NT2/D1 (cell line): ENCODE measurements around the gene TJP1.
A peak's percentile ranks its signal among the peaks of the same experiment; 100 is the strongest.
"Not testable (repeated sequence)": the region's sequence is repeated elsewhere in the genome, so short reads cannot be mapped to it uniquely, and the experiment has no call there.

ENCODE experiments used
- DNase-seq: peaks from one replicate; pipeline ENCODE4 v3.0.0-alpha.2; 2011; ENCODE audit warnings: low read depth, low spot score
- H3K27me3 ChIP-seq: 2 replicates; pipeline ENCODE4 v1.6.0; 2011; ENCODE audit warnings: mild to moderate bottlenecking; ENCODE audit not compliant: insufficient read length, insufficient read depth
- H3K36me3 ChIP-seq: 2 replicates; pipeline ENCODE4 v1.6.1; 2011; ENCODE audit warnings: mild to moderate bottlenecking, low read length, mixed read lengths; ENCODE audit not compliant: insufficient read depth, insufficient read length
- H3K4me1 ChIP-seq: 2 replicates; pipeline ENCODE4 v1.5.1; 2011; ENCODE audit not compliant: insufficient read depth, insufficient read length
- H3K4me3 ChIP-seq: 2 replicates; pipeline ENCODE4 v1.5.1; 2011; ENCODE audit warnings: low read depth; ENCODE audit not compliant: insufficient read length
- H3K9ac ChIP-seq: 2 replicates; pipeline ENCODE4 v1.6.0; 2011; ENCODE audit warnings: low read depth; ENCODE audit not compliant: insufficient read length
- H3K9me3 ChIP-seq: 2 replicates; pipeline ENCODE4 v1.5.1; 2011; ENCODE audit warnings: mild to moderate bottlenecking, low read length; ENCODE audit not compliant: insufficient read depth
- SUZ12 ChIP-seq: IDR thresholded peaks from 2 replicates; pipeline ENCODE4 v1.6.1; 2011; ENCODE audit not compliant: insufficient read length, insufficient read depth; ENCODE audit errors: extremely low read depth
- YY1 ChIP-seq: IDR thresholded peaks from 2 replicates; pipeline ENCODE4 v1.6.1; 2011; ENCODE audit not compliant: insufficient read length, insufficient read depth
- ZNF274 ChIP-seq: IDR thresholded peaks from 2 replicates; pipeline ENCODE4 v1.6.1; 2011; ENCODE audit warnings: mild to moderate bottlenecking, low read depth, low read length

The TJP1 gene

DNA sequence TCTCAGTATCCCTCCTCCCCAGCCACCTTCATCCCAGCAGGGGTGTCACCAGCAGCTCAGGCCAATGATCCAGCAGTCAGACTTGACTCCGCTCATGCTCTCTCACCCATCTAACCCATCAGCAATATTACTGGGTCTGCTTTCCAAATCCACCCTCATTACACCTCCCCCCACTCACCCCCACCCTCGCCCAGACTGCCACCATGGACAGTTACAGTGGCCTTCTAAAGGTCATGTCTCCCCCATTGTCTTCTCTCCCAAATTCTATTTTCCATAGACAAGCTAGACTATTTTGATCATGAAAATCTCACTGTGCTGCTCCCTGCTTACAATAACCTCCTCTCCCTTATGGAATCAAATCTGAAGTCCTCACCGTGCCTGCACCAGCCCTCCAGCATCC, 156.0 kb downstream of the TJP1 start:
- Histone ChIP-seq H3K9ac (no peak overlapping the region), H3K4me3 (no peak overlapping the region), H3K36me3 (no peaks in the 10 kb centered on the region), H3K27me3 (no peaks in the 10 kb centered on the region), H3K9me3 (no peaks in the 10 kb centered on the region), H3K4me1 (no peaks in the 10 kb centered on the region)
- no peak for DNase-seq
- TF ChIP-seq YY1: no peak
- TF ChIP-seq SUZ12: no peak
- no peak for TF ChIP-seq ZNF274

DNA sequence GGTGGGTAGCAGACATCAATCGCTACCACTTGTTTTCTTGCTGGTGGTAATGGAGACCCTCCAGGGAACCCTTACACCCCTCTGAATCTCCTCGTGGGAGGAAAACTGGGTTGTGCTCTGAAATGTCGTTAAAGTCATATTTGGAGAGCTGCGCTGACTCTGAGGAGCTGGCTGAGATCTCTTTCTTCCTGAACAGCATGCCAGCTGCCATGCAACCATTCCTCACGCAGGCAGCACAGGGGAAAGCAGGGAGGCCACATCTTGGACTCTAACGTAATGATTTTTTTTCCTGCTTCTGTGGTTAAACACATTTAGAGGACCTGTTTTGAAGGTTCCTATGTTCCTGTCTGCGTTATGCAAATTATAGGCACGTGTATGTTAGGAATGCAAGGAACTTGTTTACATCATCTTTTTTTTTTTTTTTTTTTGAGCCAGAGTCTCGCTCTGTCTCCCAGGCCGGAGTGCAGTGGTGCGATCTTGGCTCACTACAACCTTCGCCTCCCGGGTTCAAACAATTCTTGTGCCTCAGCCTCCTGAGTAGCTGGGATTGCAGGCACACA, 156.7 kb downstream of the TJP1 start:
- no peaks in the 10 kb centered on the region for H3K27me3 ChIP-seq
- TF ChIP-seq YY1 (no peak), ZNF274 (no peak), SUZ12 (no peak)
- H3K4me1 ChIP-seq: no peaks in the 10 kb centered on the region
- H3K4me3 ChIP-seq: no peak overlapping the region
- H3K9me3 ChIP-seq: no peaks in the 10 kb centered on the region
- no peak overlapping the region for H3K9ac ChIP-seq
- no peaks in the 10 kb centered on the region for H3K36me3 ChIP-seq
- DNase-seq: no peak

DNA sequence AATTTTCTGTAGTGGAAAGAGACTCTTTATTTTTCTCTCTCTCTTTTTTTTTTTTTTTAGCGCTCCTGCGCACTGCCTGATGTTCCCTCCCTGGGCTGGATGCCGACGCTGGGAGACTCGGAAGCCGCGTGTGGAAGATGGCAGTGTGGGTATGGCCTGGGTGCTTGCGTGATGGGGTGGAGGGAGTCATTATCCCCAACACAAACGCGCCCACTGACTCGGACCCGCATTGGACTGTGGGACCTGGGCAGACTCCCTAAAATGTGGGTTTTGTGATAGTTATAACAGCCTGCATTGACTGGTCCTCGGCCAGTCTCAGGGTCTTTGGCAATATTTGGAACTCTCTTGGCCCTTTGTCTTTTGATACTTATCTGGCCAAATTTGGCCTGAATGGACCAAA, 157.9 kb downstream of the TJP1 start:
- DNase-seq: no peak
- Histone ChIP-seq H3K36me3 (no peaks in the 10 kb centered on the region), H3K4me3 (no peak overlapping the region), H3K9me3 (no peaks in the 10 kb centered on the region), H3K4me1 (no peaks in the 10 kb centered on the region), H3K9ac (no peak overlapping the region), H3K27me3 (no peaks in the 10 kb centered on the region)
- TF ChIP-seq SUZ12 (no peak), YY1 (no peak), ZNF274 (no peak)

DNA sequence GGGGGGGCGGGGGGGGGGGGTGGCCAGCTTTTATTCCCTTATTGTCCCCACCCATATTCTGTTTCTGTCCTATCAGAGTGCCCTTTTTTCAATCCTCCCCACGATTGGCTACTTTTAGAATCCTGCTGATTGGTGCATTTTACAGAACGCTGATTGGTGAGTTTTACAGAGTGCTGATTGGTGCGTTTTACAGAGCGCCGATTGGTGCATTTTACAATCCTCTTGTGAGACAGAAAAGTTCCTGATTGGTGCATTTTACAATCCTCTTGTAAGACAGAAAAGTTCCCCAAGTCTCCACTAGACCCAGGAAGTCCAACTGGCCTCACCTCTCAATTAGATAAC, 164.8 kb downstream of the TJP1 start:
- H3K4me3 ChIP-seq: not testable (repeated sequence)

DNA sequence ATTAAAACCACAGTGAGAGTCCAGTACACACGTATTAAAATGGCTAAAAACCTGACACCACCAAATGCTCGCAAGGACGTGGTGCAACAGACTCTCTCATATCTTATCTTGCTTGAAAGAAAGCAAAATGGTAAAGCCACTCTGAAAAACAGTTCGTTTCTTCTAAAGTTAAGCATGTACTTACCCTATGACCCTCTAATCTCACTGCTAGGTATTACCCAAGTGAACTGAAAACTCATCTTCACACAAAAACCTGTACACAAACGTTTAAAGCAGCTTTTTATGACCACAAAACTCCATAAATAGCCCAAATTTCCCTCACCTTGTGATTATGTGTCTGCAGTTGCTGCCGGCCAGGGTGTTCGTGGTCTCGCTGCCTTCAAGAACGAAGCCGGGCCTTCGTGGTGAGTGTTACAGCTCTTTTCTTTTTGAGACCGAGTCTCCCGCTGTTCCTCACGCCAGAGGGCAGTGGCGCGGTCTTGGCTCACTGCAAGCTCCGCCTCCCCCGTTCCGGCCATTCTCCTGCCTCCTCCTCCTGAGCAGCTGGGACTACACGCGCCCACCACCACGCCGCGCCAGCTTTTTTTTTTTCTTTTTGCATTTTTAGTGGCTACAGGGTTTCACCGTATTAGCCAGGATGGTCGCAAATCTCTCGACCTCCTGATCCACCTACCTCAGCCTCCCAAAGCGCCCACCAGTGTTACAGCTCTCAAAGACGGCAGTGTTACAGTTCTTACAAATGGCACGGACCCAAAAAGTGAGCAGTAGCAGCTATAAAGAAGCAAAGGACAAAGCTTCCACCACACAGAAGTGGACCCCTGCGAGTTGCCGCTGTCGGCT, 165.4 kb downstream of the TJP1 start:
- TF ChIP-seq SUZ12 (no peak), ZNF274 (no peak)
- H3K4me1 ChIP-seq: no peaks in the 10 kb centered on the region
- no peaks in the 10 kb centered on the region for H3K27me3 ChIP-seq
- H3K4me3 ChIP-seq: peak overlapping the region; percentile 8
- DNase-seq: peak; percentile 71
- H3K9me3 ChIP-seq: peaks cover 25% of the 10 kb centered on the region; the same call in 1 of the 2 replicates
- H3K9ac ChIP-seq: no peak overlapping the region
- no peaks in the 10 kb centered on the region for H3K36me3 ChIP-seq

More for the DNA sequence above, 164.8 kb downstream of the TJP1 start:
- DNase-seq, H3K9ac ChIP-seq, H3K27me3 ChIP-seq, H3K4me1 ChIP-seq, H3K36me3 ChIP-seq: not testable (repeated sequence)
- peaks cover 19% of the 10 kb centered on the region; the same call in 1 of the 2 replicates for H3K9me3 ChIP-seq

DNA sequence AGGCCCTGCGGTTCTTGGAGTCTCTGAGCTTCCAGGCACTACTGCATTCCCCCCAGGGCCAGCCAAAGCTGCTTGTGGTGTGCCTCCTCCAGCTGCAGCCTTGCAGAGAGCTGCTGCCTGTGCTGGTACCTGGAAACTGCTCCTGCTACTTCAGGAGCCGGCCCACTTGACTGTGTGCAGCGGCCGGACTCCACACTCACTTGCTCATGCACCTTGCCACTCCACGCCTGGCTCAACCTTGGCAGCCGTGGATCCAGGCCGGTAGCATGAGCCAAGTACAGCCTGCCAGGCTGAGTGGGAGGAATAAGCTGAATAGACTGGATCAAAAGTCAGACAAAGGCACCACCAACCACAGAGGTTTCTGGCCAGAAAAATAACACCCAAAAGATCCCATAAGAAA, 169.7 kb downstream of the TJP1 start:
- H3K27me3 ChIP-seq: no peaks in the 10 kb centered on the region
- TF ChIP-seq YY1: no peak
- no peak for DNase-seq

DNA sequence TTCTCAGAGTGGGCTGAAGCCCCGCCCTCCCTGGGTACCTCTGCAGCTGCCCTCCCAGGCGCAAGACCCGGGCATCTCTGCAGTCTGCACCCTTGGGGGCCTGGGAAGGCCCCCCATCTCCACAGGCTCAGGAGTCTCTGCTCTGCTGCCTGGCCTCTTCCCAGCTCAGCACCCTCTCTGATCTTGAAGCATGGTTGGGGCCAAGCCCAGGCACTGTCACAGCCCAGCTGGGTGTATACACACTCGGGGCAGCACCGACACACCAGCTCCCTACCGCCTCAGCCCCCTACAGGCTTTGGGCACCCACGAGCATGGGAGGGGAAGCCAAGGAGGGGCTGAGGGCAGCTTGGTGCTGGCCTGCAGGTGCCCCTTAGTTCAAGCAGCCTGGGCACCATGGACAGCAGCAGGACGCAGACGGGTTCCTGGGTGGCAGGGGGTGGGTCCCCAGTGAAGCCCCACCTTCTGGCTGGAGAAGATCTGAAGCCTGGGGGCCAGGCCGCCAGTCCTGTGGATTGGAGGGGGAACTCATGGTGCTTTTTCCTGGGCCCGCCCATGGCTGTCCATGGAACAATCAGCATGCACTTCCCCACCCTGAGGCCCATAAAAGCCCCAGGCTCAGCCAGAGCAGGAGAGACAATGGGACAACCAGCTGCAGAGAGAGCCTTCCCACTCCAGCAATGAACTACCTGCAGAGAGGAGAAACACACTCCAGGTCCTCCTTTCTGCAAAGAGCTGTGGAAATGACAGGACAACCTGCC, 170.6 kb downstream of the TJP1 start:
- no peak for TF ChIP-seq ZNF274
- no peak for TF ChIP-seq SUZ12
- no peak for DNase-seq
- Histone ChIP-seq H3K36me3 (no peaks in the 10 kb centered on the region), H3K4me1 (no peaks in the 10 kb centered on the region), H3K27me3 (no peaks in the 10 kb centered on the region), H3K9ac (no peak overlapping the region), H3K4me3 (no peak overlapping the region), H3K9me3 (peaks cover 31% of the 10 kb centered on the region; the same call in 1 of the 2 replicates)

More for the DNA sequence above, 169.7 kb downstream of the TJP1 start:
- H3K9me3 ChIP-seq: peaks cover 26% of the 10 kb centered on the region; the same call in 1 of the 2 replicates
- H3K4me3 ChIP-seq: no peak overlapping the region
- H3K36me3 ChIP-seq: no peaks in the 10 kb centered on the region
- no peak overlapping the region for H3K9ac ChIP-seq
- H3K4me1 ChIP-seq: no peaks in the 10 kb centered on the region
